Nucleus accumbens (tissue), 56 donors: Measurements from ENCODE around the gene ZNF787.

Source experiments
- DNase-seq, 56 donors: peaks; one replicate each; lab custom pipeline; 2025; lab: John Stamatoyannopoulos, UW

ZNF787 gene

DNA sequence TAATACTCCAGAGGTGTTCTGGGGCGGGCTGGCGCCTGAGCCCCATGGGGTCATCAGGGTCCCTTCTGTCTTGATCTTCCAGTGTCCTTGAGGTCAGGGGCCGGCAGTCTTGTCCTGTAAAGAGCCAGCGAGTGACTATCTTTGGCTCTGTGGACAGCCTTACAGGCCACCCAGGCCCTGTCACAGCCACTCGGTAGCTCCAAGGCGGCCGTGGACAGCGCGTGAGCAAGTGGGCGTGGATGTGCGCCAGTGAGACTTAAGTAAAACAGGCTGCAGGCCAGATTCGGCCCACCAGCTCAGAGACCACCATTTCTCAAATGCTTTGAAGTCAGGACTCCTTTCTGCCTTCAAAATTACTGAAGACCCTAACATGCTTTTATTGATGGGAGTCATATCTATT is 23.7 kb upstream of the ZNF787 start:
- no peak for DNase-seq

DNA sequence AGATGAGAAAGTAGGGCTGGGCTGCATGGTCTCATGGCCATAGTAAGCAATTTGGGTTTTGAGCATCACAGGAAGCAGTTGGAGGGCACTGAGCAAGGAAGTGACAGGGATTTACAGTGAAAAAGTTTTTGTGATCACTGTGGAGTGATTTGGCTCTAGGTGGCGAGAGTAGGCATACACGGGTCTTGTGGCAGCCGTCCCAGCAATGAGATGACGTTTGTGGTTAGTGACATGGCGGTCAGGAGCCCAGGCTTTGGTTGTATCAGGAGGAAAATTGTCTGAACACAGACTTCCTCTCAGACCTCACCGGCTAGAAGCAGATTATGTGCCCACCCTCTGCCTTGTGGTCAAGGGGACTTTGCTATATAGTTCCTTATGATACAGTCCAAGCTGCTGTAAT is 23.3 kb upstream of the ZNF787 start:
- no peak for DNase-seq

DNA sequence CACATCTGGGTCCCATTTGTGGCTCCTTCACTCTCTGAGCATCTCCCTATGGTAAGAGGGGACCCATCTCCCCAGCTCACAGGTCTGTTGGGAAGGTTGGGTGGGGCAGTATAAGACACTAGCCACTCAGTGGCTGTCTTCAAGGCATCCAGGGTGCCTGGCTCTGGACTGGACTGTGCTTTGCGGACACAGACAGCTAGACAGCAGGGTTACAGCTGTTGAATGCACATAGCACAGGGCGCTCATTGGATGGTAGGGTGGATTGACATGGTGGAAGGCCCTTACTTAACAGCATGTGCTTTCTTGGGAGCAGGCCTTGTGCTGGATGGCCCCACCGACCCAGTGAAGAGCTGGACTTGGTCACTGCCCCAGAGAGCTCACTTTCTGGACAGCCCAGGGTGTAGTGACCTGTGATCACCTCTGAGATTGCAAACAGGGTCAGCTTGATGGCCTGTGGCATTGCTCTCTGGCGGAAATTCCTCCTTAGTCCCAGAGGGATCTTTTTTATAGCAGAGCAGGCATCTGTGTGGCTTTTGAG is 21.9 kb upstream of the ZNF787 start:
- DNase-seq: no peak

DNA sequence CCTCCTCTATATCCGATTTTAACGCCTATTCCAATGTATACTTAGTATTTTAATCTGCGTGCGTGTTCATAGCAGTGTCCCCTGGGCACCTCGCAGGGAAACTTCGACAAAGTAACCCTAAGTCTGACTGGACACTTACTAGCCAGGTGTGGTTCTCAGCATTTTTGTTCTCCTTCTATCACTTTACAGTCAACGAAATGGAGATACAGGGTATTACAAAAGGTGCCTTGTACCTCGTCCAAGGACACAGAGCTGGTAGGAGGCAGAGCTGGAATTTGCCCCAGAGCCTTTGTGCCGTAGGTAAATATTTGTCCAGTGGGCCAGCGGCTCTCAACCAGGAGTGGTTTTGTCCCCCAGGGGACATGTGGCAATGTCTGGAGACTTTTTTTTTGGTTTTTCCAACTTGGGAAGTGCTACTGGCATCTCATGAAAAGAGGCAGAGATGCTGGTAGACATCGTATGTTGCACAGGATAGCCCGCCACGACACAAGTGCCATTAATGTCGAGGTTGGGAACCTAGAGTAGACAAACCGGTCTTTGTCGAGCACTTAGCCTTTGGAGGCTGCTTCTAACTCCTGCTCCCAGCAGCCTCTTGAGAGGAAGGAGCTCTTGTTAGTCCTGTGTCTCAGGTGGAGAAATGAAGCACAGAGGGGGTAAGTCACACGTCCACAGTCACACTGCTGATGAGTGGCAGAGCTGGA is 21.1 kb upstream of the ZNF787 start:
- DNase-seq: no peak

DNA sequence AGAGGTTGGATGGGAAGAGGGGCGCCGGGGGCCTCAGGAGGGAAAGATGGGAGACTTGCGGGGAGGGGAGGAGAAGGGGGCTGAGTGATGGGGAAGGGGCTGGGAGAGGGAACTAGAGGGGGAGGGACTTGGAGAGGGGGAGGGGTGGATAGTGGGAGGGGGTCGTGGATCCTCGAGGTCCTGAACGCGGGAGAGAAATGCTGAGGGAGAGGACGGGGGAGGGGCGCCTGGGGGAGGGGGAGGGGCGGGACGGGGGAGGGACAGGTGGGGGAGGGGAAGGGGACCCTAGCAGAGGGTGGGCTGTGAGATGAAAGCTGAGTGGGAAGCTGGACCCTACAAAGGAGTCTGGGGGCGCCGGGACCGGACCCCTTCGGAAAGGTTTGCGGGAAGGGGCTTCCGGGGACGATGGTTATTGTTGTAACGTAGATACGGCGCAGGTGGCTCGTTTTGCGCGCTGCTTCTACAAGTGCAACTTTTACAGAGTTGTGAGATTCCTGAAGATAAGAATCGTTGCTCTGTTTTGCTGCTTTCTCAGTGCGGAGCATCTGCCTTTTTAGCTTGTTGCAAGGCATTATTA is 20.4 kb upstream of the ZNF787 start:
- no peak for DNase-seq

DNA sequence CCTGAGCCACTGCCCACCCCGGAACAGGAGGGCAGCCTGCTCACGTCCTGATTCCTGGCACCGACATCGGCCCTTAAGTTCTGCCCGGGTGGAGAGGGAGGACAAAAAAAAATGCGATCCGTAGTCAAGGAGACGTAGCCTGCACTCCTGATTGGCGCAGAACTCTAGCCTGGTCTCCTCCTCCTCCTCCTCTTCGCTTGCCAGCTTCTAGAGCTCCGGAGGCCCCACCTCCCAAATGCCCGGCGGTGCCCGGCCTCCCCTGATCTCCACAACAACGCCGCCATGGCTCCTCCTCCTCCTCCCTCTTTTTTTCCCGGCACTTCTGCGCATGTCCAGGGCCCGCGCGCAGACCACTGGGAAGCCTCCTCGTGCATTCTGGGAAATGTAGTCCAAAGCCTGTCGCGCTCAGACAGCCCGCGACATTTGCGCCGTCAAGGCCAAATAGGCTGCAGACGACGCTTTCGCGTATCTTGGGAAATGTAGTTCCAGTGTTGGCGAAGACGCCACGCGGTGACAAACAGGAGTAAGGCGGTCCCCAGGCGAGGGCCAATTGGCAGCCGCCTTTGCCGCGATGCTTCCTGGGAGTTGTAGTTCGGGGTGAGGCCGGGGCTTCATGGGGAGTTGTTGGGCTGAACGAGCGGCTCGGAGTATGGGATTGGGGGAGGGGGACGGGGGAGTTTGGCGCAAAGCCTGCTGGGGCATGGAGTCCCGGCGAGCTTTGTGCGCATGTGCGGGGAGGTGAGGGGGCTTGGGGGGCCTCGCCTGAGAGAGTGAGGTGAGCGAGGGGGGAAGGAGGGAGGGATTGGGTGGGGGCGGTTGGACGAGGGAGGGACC is 19.7 kb upstream of the ZNF787 start, which contains the start of gene ZNF444:
ZNF444 (plus strand) TSS at position 705 of the 834 bp plus-strand sequence. CDS start 5,625 bp downstream, outside the sequence.
- peak; percentile 96 to 100 (median 100) for DNase-seq

DNA sequence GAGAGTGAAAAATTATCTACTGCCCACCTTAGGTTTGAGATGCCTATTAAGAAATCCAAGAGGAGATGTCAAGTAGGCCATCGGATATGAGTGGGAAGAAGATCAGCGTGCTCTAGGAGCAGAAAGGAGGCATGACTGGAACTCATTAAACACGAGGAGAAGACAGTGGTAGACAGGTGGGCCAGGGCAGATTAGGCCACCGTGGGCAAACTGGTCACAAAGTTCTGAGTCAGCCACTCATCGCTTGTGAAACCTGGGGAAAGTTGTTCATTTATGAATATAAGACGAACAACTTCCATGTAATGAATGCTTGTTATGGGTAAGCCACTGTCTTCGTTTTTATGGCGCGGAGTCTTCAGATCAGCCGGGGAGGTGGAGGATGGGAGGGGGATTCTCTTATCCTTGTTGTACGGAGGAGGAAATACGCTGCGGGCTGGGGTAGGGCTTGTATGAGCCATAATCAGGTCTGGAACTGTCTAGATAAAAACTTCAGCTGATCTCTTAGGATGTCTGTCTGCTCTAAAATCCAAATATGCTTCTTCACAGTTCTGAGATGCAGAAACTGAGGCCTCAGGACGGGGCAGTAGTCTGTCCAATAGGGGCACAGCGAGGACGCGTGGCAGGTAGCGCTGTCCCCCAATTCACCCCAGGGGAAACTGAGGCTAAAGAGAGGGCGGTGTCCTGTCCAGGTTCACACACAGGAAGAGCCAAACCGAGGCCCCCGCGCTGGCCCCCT is 18.9 kb upstream of the ZNF787 start:
- peak in 3 of 56 donors; percentile 40 to 46 (median 43) for DNase-seq

DNA sequence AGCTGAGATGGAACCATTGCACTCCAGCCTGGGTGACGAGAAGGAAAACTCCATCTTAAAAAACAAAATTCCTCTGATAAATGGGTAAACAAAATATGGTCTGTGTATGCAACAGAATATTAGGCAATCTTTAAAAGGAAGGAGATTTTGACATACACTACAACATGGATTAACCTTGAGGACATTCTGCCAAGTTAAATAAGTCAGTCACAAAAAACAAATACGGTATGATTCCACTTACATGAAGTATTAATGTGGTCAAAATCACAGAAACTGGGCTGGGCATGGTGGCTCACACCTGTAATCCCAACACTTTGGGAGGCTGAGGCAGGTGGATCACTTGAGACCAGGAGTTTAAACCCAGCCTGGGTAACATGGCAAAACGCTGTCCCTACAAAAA is 17.0 kb upstream of the ZNF787 start:
- no peak for DNase-seq

DNA sequence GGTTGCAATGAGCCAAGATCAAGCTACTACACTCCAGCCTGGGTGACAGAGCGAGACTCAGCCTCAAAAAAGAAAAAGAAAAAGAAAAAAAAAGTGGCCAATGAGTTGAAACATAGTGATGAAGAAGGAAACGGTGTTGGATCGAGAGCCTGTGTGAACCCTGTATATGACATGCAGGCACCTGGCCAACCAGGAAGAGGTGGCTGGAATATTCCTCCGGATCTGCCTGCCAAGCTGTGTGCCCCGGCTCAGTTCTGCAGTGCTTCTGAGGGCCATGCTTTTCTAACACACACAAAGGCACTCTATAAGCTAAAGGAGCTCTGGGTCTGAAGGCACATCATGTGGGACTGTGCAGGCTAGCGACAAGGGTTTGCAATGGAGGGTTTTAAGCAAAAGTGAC is 16.3 kb upstream of the ZNF787 start:
- no peak for DNase-seq

DNA sequence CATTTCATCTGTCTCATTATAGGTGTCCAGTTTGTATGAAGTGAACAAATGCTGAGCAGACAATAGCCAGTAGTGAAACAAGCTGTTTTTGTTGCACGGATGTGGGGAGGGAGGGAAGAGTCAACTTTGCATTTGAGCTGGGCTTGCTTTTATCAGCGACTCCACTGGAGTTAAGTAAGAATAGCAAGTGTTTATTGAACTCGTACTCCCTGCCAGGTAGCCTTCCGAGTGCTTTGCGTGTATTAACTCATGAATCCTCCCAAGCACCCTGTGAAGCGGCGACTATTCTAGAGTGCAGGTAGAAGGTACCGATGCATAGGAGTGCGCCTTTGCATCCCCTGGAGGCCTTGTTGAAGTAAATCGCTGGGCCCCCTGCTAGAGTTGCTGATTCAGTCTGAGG is 15.3 kb upstream of the ZNF787 start:
- no peak for DNase-seq

DNA sequence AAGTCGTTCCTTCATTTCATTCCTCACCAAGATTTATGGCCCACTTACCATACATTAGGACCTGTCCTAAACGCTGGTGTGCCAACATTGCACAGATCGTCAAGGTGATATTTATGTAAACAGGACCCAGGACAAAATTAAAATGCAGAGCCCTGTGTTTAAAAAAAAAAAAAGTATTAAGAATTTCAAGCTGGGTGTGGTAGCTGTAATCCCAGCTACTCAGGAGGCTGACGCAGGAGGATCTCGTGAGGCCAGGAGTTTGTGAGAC is 13.5 kb upstream of the ZNF787 start:
- DNase-seq: no peak

DNA sequence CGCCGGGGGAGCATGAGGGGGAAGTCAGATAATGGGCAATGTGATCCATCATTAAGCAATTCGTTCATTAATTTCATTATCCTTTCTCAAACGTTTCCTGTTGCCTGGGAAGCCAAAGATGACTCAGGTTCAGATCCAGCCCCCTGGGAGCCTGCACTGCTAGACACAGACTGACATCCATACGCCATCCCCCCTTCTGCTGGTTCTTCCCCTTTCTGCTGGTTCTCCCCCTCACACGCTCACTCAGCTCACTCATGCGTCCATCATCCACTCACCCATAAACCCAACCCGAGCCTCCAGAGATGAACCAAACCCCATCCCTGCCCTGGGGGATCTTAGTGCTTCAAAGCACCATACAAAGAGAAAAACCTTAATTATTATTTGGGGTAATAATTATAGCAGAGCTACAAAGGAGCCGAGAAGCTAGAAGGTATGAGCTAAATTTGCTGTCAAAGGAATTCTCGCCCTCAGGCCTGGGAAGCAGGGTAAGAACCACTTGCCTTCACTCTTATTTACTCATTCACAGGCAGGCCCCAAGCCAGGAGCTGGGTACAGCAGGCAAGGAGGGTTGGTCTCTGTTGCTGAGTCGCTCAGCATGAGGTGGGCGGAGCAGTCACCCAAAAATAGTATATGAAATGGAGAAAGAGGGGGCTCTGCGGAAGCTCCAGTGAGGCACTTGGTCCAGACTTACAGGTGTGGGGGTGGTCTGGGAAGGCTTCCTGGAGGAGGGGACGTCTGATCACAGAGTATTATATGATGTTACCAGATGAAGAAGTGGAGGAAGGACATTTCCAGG is 13.0 kb upstream of the ZNF787 start:
- DNase-seq: peak in 15 of 56 donors; percentile 6 to 50 (median 25)

DNA sequence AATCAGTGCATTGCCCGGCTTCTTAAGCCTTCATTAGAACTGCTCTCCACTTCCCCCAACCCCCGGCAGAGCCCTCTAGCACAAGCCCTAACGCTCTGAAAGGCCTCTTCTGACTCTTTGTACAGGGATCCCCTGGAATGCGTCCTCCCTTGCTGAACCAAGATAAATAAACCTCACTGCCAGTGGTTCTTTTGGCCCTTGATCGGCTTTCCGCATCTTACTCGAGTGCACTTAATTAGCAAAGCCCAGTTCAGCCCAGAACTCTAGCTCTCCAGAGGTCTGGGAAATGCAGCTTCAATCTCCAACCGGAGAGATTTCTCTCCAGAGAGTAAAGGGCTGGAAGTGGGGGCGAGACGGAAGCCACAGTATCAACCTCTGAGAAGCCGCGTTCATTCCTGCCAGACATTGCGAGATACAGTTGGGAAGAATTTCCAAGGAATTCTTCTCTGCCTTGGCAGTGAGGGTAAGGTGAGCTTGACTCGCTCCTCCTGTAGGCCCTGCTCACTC is 11.3 kb upstream of the ZNF787 start:
- DNase-seq: peak in 1 of 56 donors; percentile 28

DNA sequence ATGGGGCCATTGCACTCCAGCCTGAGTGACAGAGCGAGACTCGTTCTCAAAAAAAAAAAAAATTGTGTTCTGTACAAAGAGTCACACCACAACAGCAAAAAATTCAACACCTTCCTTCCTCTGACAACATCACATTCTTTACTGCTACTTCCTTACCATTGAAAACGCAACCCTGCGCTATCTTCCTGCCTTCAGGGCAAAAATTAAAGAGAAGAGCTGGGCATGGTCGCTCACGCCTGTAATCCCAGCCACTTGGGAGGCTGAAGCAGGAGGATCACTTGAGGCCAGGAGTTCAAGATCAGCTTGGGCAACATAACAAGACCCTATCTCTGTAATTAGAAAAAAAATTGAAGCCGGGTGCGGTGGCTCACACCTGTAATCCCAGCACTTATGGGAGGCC is 10.6 kb upstream of the ZNF787 start:
- DNase-seq: no peak

DNA sequence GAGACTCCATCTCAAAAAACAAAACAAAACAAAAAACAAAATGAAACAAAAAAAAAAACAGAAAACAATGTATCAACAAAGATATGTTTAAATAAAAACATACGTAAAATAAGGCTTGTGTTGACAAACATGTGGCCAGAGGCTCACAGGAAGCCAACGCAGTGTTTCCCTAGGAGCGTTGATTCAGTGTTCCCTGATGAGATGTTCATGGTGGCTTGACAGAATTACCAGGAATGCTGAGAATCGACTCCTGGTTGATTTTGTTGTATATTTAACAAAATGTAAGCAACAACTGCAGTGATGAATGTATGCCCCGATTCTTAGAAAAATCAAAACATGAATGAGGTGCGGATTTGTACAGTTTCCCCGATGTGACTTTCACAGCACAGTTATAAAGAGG is 8.9 kb upstream of the ZNF787 start:
- DNase-seq: no peak

DNA sequence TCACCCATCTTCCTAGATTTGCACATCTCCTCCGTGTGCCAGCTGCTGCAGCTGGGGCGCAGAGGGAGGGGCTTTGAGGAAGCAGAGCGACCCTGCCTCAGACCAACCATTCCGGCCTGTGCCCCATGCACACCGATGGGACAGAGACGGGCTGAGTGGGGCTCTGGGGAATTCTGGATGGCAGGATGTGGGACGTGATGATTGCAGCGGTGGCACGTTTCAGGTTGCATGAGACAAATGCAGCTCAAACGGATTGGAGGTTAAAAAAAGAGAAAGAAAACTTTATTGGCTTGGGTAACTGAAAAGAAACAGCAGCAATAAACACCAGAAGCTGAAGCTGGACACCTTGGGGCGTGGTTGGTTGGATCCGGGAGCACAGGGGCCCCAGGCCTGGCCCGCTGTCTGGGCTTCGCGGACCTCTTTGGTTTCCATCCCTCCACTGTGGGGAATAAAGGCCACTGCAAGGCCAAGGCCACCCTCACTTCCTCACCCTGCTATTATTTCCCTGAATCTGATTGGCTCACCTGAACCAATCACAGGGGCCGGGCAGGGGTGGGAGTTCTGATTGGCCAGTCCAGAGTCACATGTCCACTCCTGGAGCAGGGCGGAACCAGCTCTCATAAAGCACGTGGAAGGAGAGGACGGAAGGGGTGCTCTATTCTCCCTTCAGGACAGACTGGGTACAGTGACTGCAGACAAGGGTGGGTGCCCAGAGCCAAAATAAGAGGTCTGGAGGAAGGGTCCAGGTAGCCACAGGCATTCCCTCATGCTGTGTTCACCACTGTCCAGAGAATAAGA is 6.1 kb upstream of the ZNF787 start:
- no peak for DNase-seq

DNA sequence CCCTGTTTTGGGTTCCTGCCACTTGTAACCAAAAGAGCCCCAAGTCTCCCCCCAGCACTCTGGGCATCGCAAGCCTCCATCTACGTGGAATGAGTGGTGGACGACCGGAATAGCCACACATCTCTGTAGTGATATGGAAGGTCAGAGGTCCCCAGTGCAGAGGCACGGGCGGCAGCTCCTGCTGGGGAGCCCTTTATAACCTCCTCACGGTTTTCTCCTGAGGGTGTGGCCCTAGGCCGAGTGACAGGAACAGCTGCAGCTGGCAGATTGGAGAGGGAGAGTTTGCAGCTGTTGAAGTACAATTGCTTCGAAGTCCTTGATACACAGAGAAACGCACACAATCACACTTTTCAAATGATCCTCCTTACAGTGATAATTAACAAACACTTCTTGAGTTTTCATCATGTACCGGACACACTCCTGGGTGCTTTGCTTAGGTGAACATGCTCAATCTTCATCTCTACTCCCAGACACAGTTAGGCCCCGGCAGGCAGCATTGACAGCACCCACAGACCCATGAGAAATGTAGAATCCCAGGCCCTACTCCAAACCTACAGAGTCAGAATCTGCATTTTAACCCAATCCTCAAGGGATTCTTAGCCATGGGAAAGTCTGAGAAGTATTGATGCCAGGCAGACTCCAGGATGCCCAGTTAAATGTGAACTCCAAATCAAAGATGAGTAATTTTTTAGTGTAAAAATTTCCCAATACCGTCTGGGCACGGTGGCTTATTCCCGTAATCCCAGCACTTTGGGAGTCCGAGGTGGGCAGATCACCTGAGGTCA is 4.9 kb upstream of the ZNF787 start:
- DNase-seq: no peak

DNA sequence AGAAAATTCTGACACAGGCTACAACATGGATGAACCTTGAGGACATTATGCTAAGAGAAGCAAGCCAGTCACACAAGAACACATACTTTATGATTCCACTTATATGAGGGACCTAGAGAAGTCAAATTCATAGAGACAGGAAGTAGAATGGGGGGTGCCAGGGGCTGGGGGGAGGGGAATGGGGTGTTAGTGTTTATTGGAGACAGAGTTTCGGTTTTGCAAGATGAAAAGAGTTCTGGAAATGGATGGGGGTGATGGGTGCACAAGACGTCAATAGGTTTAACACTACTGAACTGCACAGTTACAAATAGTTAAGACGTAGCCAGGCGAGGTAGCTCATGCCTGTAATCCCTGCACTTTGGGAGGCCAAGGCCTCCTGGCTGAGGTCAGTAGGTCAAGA is 3.5 kb upstream of the ZNF787 start:
- no peak for DNase-seq
